D721Med (cell line): Measurements from ENCODE around the gene DYNLT5.
"Not testable (repeated sequence)": the region's sequence is repeated elsewhere in the genome, so short reads cannot be mapped to it uniquely, and the experiment has no call there.

Experiments
- DNase-seq: peaks from one replicate; pipeline ENCODE4 v3.0.0; 2011; ENCODE audit warnings: low spot score; ENCODE audit not compliant: insufficient read length
- FAIRE-seq: peaks from 2 replicates; lab custom pipeline; 2011; peaks lifted over from hg19 to GRCh38; lab: Jason Lieb, UNC
- CTCF ChIP-seq: IDR thresholded peaks from 2 replicates; pipeline ENCODE4 v1.5.1; 2012; ENCODE audit warnings: mild to moderate bottlenecking, control low read depth; ENCODE audit not compliant: insufficient read depth; ENCODE audit errors: missing control alignments

The DYNLT5 gene

GRCh38 chr1:66774438-66774837, 22.2 kb downstream of the DYNLT5 start:
- FAIRE-seq = no peak
- no peak for TF ChIP-seq CTCF
- DNase-seq = no peak

DNA sequence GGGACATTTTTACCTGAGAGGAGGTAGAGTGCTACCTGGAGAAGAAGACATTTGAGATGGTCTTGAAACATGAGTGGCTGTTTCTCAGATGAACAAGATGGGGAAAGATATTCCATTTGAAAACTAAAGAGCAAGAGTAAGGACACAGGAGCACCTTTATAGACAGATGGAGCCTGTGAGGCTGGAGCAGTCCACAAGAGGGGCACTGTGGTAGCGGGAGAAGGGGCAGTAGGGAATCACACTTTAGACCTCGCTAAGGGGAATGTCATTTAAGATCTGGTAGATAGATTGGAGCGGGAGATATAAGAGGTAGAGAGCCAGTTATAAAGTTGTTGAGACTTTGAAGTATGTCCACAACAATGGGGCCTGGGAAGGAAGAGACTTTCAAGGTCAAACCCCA, 23.4 kb downstream of the DYNLT5 start:
- FAIRE-seq = no peak
- DNase-seq = no peak
- no peak for TF ChIP-seq CTCF

- TF ChIP-seq CTCF = no peak
- no peak for FAIRE-seq
- no peak for DNase-seq
Measured at GRCh38 chr1:66777831-66778230, 25.6 kb downstream of the DYNLT5 start.

DNA sequence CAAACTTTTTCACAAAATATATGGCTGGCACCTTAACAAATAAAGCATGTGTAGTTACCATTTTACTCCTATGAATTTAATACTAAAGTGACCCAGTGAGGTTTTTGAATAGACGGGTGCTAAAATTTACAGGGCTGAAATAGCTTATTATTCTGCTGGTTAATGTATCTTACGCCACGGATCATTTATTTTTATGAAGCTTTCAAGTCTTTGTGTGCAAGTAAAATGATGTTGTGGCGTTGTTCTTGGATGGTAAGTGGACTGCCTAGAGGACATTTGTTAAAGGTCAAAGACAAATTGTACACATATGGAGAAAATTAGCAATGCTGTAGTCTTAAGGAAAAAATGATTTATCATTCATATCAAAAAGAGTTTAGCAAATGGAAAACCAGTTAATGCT, 26.0 kb downstream of the DYNLT5 start:
- FAIRE-seq = no peak
- DNase-seq = no peak

DNA sequence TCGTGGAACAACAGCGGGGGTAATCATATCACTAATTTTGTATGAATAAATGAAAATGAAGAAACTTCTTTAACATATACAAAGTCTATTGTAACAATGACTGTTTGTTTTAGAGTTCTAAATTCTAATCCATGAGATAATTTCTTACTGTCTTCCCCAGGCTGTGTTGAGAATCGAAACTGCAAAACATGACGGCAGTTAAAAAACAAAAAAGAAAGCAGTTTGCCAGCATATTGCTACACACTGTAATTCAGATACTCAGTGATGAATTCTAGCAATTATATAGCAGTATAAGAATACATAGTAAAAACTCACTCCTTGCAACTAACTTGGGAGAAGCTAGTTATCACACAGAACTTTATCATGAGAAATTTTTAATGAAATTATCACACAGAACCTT, 26.7 kb downstream of the DYNLT5 start:
- no peak for FAIRE-seq
- no peak for TF ChIP-seq CTCF
- DNase-seq = no peak

More for the DNA sequence above, 26.0 kb downstream of the DYNLT5 start:
- no peak for TF ChIP-seq CTCF

- DNase-seq = no peak
- TF ChIP-seq CTCF = no peak
- no peak for FAIRE-seq
Measured at GRCh38 chr1:66779475-66780078, 27.3 kb downstream of the DYNLT5 start.

GRCh38 chr1:66785800-66786199, 33.5 kb downstream of the DYNLT5 start:
- DNase-seq, FAIRE-seq: not testable (repeated sequence)

GRCh38 chr1:66787641-66788040, 35.4 kb downstream of the DYNLT5 start:
- no peak for DNase-seq
- TF ChIP-seq CTCF = no peak
- FAIRE-seq = no peak
